Smooth muscle cell of the brain vasculature (primary cell): ENCODE results near the gene ISG20.

Experiments
- DNase-seq: peaks from one replicate; pipeline ENCODE4 v3.0.0-alpha.2; 2012; ENCODE audit warnings: low read depth, low spot score

The ISG20 gene

DNA sequence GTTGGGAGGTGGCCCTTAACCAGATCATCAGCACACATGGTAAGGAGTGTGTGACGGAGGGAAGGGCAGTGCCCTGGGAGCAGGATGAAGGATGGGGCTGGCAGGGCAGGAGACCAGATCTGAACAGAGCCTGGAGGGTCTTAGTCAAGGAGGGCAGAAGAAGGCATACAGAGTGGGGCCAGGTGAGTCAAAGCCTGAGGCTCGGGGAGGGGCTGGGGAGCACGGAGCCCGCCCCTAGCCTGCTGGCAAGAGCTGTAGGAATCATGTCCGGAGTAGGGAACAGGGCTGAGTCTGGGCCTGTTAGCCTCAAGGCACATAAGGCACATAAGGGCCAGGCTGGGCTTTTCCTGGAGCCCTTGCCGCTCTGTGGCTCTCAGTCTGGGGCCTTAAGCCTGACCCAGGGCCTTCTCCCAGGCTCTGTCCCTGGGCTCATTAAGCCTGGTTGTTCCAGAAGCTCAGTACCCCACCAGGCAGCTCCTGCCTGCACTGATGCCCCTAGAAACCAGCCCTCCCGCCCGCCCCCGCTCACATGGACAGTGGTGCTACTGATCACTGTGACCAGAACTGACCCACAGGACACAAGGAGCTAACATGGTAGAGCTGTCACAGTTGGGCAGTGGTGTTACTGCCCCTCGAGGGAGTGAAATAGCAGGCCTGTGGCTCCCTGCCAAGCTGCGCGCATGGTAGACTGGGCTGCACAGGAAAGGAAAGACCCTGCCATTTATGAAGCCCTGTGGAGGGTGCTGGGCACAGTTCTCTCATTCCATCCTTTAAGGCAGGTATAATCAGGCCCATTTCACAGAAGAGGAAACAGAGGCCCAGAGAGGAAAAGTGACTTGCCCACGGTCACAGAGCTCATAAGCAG lies 14.6 kb downstream of the ISG20 start:
- DNase-seq = no peak

DNA sequence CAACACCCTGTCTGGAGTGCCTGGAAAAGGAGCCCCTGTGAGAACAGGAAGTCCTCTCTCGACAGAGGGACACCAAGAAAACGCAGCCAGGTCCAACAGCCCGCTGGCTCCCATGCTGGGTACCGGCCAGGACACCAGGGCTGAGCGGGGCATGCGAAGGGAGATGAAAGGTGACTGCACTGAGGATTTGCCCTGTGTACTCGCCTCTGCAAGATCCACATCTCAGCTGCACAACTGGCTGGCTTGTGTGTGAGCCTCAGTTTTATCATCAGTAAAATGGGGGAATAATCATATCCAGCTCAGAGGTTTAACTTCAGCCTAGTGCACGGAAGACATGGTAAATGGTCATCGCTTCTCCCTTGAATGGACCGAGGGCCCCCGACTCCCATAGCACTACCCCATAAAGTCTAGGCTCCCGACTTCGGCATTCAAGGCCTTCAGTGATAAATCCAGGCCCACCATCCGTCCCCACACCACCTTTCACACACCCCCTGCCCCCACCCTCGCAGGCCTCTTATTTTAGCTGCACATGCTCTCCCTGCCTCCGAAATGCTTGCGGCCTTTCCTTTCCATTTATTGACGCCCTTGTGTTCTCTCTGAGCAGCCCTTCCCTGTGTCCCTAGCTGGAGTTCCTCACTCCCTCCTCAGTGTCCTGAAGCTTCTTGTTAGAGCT lies 15.8 kb downstream of the ISG20 start:
- DNase-seq = no peak

DNA sequence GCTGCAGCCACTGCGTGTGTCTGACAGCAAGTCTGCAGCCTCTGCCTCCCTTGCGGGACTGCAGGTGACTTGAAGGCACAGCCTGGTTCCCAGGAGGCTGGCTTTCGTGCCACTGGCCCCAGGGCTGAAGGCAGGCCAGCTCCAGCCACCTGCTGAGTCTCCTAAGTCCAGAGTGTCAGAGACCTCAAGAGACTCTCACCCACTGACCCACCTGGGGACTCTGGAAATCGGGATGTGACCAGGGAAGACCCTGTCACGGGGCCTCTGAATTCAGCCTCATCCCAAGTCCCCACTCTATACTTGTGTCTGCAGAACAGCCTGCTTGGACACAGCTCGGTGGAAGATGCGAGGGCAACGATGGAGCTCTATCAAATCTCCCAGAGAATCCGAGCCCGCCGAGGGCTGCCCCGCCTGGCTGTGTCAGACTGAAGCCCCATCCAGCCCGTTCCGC lies 16.3 kb downstream of the ISG20 start:
- DNase-seq = no peak

DNA sequence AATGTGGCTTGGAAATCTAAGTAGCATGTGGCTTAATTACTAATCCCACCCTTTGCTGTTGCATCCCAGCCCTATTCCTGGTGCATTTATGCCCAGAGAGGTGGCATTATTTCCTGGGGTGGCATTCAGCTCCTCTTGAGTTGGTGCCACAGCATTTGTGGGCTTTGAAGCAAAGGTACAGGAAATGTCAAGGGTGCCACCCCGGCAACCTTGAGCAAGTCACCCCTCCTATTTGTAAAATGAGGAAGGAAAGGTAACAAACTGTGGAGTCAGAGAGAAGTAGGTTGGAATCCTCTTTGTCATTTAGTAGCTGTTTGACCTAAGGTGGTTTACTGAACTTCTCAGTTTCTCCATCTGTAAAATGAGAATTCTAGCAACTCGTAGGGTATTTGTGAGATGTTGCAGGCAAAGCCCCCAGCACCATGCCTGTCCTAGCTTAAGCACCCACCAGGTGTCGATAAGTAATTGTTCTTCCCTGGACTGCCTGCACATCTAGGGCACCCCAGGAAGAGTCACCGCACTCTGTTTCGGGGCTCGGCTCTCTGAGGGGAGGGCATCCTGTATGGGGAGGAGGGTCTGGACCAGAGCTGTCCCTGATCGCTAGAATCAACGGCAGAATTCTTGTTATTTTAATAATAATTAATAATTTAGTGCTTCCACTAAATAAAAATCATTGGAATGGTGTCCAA lies 17.1 kb downstream of the ISG20 start:
- no peak for DNase-seq

DNA sequence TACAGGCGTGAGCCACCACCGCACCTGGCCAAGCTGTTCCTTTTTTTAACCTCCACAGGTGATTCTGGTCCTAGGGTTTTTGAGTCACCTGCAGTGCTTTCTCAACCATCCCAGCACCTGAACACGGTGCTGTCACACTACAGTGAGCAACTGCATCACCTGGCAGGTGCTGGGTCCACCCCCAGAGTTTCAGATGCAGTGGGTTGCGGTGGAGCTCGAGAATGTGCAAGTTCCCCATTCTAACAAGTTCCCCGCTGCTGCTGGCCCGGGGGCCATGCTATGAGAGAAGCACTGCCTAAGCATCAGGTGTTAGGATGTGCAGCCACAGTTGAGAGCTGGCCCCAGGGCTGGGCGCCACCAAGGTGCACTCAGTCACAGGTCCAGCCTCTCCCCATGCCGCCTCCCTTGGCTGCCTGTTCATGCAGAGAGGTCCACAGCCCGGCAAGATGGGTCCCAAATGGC lies 18.0 kb downstream of the ISG20 start:
- DNase-seq = no peak

DNA sequence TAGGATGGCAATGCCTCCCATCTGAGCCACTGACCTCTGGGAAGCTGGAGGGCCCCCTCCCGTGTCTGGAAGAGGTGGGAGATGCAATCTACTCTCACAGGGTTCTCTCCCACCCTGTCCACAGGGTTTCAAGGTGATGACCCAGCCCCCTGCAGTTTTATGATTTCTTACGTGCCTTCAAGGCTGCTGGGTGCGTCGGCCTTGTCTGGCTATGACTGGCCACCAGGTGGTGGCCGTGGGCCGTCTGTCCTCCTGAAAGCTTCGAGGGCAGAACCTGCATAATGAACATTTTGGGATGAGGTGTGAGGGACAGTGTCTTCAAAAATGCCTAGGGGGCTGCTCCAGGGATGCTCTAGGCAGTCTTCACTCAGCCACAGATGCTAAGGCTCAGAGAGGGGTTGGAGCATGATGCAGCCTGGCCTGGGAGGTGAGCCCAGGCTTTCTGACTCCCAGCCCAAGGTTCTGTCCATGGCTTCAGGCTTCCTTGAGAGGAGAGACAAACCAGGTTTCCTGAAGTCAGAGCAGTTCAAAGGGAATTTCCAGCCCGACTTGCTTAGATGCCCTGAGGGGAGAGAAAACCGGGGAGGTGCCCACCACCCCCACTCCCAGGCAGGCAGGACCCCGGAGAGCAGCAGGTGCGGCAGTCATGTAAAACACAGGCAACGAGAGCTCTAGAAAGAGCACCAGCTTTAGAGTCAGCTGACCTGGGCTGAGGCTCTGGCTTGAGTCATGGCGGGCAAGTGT lies 18.7 kb downstream of the ISG20 start:
- DNase-seq = no peak

DNA sequence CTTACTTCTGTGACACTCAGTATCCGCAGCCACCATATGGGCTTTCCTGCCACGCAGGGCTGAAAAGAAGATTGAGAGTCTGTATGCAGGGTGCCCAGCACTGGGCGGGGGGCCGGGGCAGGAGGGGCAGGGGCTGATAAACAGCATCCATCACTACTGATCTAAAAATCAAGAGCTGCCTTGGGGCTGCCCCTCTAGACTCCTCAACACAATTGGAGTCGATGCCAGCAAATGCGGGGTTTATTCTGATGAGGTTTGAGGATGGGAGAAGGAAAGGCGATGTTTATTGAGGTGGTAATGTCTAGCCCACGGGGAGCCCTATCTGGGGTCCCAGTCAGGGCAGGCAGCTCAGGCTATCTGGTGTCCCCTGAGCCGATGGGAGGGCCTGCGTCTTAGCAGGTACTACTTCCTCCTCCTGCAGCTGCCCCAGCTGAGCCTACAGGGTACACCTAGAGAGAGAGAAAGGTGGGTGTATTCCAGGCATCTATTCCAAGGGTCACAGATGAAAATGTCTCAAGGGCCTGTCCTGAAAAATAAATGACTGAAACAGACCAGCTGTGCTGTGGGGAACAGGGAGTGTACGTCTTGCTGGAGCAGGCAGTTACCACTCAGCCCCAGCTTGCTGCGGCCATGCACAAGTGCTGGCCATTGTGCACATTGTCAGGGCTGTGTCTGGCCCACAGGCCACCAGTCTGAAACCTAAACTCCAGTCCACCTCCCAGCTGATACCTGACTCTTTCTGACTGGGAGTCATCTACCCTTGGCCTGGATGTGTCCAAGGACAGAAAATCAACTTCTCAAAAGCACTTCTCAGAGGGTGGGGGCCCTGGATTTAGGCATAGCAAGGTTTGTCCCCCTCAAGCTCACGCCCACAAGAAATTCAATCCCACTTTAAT lies 19.5 kb downstream of the ISG20 start:
- no peak for DNase-seq

DNA sequence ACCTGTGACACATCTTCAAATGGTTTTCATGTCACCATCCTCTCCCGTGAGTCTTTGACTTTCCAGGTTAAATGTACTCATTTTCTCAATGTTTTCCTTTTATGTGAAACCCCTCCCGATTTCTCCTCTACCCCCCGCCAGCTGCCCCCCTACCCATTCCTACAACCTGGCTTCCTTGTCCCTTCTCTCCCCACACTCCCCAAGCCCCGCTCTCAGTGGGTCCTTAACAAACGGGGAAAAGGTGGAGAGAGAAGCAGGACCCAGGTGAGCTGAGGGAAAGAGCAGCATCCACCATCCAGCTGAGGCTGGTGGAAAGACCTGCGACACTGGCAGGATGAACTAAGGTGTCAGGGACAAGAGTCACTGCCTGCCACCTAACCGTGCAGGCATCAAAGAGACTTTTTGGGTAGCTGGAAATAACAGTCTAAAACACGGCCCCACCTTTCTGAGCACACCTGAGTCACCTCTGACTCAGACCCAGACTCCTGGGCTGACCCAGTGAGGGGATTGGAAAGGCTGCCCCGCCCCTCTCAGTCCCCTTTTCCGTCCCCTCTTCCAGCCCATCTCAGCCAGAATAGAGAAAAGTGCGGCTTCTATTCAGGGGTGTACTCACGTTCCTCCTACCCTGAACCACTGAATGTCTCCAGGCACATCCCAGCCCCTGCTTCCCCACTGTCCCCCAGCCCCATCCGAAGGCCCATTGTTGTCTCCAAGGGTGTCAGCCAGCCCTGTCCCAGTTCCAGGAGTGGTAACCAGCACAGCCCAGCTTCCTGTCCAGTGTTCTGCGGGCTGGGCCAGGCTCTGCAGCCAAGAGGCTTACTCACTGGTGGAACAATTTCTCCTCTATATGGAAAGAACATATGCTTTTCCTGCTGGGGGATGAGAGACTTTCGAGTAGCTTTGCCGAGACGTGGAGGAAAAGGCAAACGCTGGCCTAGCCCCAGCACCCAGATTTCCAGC lies 20.4 kb downstream of the ISG20 start:
- DNase-seq = no peak

DNA sequence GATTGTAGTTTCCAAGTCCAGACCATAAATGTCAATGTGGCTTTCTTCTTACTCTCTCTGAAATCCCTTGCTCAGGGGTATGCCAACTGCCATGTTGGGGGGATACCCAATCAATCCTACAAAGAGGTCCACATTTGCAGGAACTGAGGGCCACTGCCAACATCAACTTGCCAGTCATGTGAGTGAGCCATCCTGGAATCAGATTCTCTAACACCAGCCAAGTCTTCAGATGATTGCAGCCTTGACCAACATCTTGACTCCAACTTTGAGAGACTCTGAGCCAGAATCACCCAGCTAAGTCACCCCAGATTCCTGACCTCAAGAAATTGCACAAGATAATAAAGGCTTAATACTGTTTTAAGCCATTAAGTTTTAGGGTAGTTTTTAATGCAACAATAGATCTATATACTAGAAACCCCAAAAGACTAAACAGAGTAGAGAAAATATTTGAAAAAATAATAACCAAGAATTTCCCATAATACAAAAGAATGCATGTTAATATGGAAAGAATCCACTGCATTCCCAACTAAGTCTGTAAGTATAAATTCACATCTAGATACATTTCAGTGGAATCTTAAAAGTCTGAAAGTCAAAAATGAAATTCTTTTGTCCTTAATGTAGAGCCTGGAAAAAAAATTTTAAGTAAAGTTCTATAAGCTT lies 22.4 kb downstream of the ISG20 start:
- no peak for DNase-seq

DNA sequence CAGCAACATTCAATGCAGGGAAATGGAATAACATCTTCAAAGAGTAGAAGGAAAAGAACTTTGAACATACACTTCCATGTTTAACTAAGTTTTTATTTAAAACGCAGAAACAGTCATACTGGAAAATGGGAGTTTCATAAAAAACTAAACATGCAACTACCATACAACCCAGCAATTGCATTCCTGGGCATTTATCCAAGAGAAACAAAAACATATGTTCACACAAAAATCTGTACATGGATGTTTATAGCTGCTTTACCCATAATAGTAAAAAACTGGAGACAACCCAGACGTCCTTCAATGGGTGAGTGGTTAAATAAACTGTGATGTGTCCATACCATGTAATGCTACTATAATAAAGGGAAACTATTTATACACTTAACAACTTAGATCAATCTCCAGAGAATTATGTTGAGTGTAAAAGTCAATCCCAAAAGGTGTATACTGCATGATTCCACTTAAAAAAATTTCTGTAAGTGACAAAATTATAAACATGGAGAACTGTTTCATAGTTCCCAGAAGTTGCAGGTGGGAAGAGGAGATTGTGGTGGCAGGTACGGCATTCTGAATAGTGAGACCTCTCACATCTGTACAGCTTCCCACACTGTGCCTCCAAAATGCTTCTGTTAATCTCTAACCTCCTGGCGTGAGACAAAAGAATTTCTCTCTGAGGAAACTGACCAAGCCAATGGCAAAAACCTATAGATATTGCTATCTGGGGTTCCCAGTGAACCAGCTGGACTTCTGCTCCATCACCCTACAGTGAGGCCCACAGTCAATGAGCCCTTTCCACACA lies 23.1 kb downstream of the ISG20 start:
- no peak for DNase-seq

DNA sequence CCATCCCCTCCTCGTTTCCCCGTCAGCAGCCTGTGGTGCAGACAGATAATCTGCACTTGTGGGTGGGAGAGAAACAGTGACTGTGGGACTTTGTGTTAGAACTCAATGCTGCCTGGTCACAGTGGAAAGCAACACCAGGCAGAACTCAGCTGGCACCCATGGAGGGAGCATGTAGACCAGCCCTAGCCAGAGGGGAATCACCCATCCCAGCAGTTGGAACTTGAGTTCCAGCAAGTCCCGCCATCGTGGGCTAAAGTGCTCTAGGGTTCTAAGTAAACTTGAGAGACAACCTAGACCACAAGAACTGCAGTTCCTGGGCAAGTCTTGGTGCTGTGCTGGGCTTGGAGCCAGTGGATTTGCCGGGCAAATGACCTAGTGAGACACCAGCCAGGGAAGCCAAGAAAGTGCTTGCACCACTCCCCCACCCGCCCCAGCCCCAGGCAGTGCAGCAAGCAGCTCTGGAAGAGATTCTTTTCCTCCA lies 24.4 kb downstream of the ISG20 start:
- DNase-seq = no peak

DNA sequence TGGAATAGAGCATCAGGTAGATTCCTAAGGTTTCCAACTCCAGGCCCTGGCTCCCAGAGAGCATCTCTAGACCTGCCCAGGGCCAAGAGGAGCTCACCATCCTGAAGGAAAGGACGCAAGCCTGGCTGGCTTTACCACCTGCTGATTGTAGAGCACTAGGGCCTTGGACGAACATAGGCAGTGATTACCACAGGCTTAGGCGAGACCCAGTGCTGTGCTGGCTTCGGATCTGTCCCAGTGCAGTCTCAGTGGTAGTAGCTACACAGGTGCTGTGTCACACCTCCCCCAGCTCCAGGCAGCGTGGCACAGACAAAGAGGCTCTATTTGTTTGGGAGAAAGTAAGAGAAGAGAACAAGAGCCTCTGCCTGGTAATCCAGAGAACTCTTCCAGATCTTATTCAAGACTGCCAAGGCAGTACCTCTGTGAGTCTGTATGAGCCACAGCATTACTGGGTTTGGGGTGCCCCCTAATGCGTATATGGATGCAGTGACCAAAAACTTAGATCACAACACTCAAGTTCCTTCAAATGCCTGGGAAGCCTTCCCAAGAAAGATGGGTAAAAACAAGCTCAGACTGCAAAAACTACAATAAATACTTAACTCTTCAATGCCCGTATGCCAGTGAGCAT lies 25.4 kb downstream of the ISG20 start:
- DNase-seq = no peak

DNA sequence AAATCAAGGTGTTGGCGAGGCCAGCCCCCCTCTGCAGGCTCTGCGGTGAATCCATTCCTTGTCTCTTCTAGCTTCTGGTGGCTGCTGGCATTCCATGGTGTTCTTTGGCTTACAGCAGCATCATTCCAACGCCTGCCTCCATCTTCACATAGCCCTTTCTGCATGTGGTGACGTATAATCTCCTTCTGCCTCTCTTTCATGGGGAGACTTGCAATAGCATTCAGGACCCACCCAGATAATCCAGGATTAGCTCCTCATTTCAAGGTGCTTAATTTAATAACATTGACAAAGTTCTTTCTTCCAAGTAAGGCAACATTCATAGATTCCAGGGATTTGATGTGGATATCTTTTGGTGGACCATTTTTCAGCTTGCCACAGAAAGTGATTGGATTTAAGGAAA lies 35.8 kb downstream of the ISG20 start:
- DNase-seq = no peak

DNA sequence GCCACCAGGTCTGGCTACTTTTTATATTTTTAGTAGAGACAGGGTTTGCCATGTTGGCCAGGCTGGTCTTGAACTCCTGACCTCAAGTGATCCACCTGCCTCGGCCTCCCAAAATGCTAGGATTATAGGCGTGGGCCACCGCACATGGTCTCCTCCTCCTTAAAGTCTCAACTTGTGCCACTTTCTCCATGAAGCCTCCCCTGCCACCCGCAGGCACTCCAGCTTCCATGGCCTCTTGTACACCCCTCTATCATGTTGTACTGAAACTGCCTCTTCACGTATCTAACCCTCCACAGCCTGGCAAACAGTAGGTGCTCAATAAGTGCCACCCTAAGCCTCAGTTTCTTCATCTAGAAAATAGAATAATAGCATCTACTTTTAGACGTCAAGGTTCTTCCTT lies 39.9 kb downstream of the ISG20 start:
- no peak for DNase-seq

DNA sequence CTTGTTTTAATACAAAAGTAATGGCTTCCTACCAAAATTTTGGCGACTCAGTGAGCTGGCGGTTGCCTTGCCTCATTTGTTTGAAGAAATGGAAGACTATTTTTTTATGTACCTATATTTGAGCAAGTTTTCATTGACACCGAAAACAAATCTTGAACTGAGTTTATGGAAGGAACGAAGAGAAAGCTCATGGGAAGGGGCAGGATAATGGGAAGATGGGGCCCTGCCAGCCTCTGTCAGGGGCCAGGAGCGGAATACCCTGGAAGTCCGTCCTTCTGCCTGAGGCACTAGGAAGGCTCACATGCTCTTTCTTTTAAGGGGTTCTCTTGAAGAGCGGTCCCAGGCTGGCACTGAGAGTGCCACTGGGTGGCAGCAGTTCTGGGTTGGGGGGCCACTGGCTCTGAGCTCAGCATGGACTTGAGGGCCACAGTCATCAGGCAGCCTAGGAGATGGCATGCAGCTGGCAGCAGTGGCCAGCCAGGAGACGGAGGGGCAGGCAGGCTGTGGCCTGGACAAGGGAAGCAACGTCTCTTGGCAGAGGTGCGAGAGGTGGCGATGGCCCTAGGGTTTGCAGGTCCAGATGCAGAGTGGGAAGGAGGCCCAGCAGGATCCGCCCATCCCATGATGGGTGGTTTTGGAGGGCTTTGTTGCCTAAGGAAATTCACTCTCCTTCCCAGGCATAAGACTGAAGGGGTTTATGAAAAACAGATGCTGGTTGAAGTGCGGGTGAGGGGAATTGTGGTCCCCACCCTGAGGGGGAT lies 41.6 kb downstream of the ISG20 start:
- DNase-seq = no peak

DNA sequence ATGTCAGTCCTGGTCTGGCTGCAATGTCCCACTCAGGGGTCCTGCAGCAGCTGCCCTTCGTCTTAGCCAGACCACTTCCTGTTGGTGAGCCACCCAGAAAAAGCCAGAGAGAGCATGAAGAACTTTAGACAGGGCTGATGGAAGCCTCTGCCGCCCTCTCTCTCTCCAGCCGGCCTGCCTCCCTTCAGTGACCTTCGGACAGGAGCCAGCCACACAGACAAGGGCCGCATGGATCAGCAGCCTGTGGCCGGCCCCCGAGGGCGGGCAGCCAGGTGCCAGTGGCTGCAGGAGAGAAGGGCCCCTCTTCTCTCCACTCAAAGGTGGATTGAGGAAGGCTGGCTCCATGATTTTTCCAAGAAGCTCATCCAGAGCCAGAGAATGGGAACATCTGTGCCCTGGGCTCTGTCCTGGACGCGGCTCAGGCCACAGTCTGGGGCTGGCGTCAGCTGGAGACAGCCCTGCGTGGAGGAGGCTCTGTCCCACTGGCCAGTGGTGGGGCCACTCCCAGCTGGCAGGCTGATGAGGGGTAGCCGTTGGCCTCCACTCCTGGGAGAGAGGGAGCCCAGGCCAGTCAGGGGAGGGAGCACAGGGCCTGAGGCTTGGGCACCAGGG lies 42.9 kb downstream of the ISG20 start:
- no peak for DNase-seq
